SH-SY5Y (cell line): ENCODE results near the gene COL24A1.

Experiments
- GATA2 ChIP-seq: IDR thresholded peaks from 2 replicates; pipeline ENCODE4 v1.6.1; 2011; ENCODE audit warnings: mild to moderate bottlenecking, low read depth, low read length
- GATA3 ChIP-seq: IDR thresholded peaks from 2 replicates; pipeline ENCODE4 v1.6.1; 2011; ENCODE audit warnings: low read depth, mild to moderate bottlenecking, low read length, moderate library complexity

- TF ChIP-seq GATA3 (no peak), GATA2 (no peak)
Measured at GRCh38 chr1:86156566-86157455, at the start of gene COL24A1.
